Measurements from ENCODE around the gene AGTRAP. TPM values are rescaled to one million over a fixed set of nuclear protein-coding genes. Genes with fewer than 3 reads are reported as not detected.
A peak's percentile ranks its signal among the peaks of the same experiment; 100 is the strongest.

The AGTRAP gene
- total RNA-seq, 1 donor from 2014 or later = 38.6 TPM

DNA sequence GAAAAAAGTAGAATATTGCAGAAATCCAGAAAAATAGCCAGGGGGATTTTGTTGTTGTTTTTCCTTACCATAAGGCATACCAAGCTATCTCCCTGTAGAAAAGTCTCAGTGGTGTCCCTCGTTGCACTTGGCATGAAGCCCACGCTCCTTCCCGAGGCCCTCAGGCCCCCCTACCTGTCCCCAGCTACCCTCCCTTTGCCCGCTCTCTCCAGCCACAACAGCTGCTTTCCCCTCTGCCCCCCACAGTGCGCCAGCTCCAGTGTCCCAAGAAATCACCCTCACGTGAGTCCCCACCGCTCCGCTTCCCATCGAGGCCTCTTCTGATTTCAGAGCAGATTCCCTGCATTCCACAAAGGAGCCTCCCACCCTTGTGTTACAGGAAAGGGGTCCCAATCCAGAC is 8.4 kb downstream of the AGTRAP start:
- no peak for TF ChIP-seq CTCF (conservative IDR thresholded peaks at IDR 0.05)
- Mint-ChIP-seq H3K4me3 (no peak overlapping the region), H3K36me3 (peaks cover 3% of the 10 kb centered on the region), H3K9me3 (no peaks in the 10 kb centered on the region), H3K27me3 (no peaks in the 10 kb centered on the region), H3K4me1 (ENCODE audit: unreplicated experiment) (peaks cover 14% of the 10 kb centered on the region), H3K27ac (no peak overlapping the region)
- DNase-seq (ENCODE audit: extremely low spot score, unreplicated experiment) = no peak

- H3K27me3 Mint-ChIP-seq = no peaks in the 10 kb centered on the region
- no peak overlapping the region for H3K4me3 Mint-ChIP-seq
- H3K27ac Mint-ChIP-seq = no peak overlapping the region
- no peak for DNase-seq (ENCODE audit: extremely low spot score, unreplicated experiment)
- H3K9me3 Mint-ChIP-seq = no peaks in the 10 kb centered on the region
- peaks cover 4% of the 10 kb centered on the region for H3K4me1 Mint-ChIP-seq (ENCODE audit: unreplicated experiment)
- peaks cover 3% of the 10 kb centered on the region for H3K36me3 Mint-ChIP-seq
- no peak for TF ChIP-seq CTCF (conservative IDR thresholded peaks at IDR 0.05)
Measured at GRCh38 chr1:11746092-11746491, 10.2 kb downstream of the AGTRAP start.

DNA sequence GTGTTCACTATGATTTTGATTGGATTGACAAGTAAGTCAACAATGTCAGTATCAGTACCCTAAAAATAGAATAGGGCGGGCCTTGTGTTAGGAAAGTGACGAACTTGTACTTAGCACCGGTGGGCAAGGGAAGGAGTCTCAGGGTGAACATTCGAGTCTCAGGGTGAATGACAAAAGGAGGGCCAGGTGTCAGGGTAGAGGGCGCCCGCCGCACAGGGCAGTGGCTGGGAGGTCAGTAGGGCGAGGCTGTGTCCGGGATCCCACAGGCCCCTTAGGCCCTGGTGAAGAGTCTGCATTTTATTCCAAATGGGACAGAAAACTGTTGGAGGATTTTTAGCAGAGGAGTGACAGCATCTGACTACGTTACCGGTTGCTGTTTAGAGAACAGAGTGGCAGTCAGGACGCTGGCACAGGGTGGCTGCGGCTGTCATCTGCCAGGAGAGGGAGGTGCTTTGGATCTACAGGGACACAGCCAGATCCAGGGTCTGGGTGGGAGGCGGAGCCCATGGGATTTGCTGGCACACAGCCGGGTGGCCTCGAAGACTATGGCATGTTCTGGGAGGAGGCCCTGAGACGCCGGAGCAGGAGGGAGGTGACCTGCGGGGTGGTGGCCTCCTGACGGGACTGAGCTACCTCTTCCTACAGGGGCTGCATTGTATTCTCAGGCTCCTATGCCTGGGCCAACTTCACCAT is 11.0 kb downstream of the AGTRAP start:
- Mint-ChIP-seq H3K27ac (no peak overlapping the region), H3K36me3 (peaks cover 3% of the 10 kb centered on the region), H3K4me1 (ENCODE audit: unreplicated experiment) (peaks cover 6% of the 10 kb centered on the region), H3K9me3 (no peaks in the 10 kb centered on the region), H3K27me3 (no peaks in the 10 kb centered on the region), H3K4me3 (no peak overlapping the region)
- TF ChIP-seq CTCF (conservative IDR thresholded peaks at IDR 0.05) = no peak
- DNase-seq (ENCODE audit: extremely low spot score, unreplicated experiment) = no peak

DNA sequence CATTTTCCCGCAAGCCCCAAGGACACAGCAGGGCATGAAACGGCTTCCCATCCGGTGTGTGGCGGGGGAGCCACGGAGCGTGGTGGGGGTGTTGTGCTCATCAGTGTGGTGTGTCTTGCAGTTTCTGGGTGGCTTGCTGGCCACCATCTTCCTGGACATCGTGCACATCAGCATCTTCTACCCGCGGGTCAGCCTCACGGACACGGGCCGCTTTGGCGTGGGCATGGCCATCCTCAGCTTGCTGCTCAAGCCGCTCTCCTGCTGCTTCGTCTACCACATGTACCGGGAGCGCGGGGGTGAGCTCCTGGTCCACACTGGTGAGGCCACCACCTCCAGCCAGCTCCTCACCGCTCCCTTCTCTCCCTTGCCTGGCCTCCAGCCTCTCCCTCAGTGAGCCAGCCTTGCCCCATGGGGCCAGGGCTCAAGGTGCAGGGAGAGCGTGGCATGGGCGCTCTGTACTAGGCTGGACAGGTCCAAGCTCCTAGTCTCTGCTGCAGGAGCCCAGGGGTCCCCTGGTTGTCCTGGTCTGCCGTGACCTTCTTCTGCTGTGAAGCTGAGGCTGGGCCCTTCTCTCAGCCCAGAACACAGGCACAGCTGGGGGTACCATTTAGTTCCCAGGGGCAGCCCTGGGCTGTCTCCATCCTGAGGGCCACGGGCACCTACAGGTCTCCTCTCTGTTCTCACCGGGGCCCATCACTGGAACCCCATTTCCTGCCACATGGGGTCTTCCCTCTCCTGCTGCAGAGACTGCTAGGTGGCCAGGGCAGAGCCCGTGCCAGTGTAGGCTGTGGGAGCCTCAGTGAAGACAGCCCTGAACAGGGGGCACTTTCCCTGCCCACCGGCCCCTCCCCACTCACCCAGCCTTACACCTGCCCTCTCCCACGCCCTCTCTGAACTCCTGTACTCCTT is 12.6 kb downstream of the AGTRAP start:
- DNase-seq (ENCODE audit: extremely low spot score, unreplicated experiment) = no peak
- Mint-ChIP-seq H3K27ac (no peak overlapping the region), H3K4me1 (ENCODE audit: unreplicated experiment) (peaks cover 14% of the 10 kb centered on the region), H3K4me3 (no peak overlapping the region), H3K36me3 (peaks cover 3% of the 10 kb centered on the region), H3K9me3 (no peaks in the 10 kb centered on the region), H3K27me3 (no peaks in the 10 kb centered on the region)
- no peak for TF ChIP-seq CTCF (conservative IDR thresholded peaks at IDR 0.05)

DNA sequence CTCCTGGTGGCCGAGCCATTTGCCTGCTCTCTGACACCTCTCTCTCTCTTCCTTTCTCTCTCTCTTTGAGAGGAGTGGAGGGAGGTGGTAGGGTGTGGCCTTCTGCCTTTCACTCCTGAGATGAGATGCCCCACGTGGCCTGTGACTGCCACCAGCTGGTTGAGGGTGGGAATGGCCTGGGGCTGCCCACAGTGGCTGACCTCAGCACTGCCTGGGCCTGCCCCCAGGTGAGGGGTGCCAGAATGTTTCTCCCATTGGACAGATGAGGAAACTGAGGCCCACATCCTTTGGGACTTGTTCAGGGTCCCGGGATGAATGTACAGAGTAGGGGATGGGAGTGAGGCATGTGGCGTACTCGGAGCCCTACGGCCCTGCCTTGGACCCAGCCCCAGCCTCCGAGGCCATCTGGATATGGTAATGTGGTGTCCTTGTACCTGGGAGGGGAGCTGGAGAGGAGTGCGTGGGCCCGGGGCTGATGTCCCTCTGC is 13.3 kb downstream of the AGTRAP start:
- no peak for DNase-seq (ENCODE audit: extremely low spot score, unreplicated experiment)
- Mint-ChIP-seq H3K9me3 (no peaks in the 10 kb centered on the region), H3K36me3 (peaks cover 3% of the 10 kb centered on the region), H3K4me1 (ENCODE audit: unreplicated experiment) (peaks cover 14% of the 10 kb centered on the region), H3K27ac (no peak overlapping the region), H3K27me3 (no peaks in the 10 kb centered on the region), H3K4me3 (no peak overlapping the region)
- peak; percentile 53 for TF ChIP-seq CTCF (conservative IDR thresholded peaks at IDR 0.05)

All from type B pancreatic cell (in vitro differentiated cells).